GM21423 (cell line): ENCODE data around the gene ALKBH4.
"Not testable (repeated sequence)": the region's sequence is repeated elsewhere in the genome, so short reads cannot be mapped to it uniquely, and the experiment has no call there.

Source experiments
- ATAC-seq: cut with Tn5 transposase; IDR thresholded peaks from one replicate; pipeline ENCODE4 v1.9.1; 2021; ENCODE audit warnings: mild to moderate bottlenecking, moderate library complexity; ENCODE audit not compliant: unreplicated experiment

ALKBH4 gene

DNA sequence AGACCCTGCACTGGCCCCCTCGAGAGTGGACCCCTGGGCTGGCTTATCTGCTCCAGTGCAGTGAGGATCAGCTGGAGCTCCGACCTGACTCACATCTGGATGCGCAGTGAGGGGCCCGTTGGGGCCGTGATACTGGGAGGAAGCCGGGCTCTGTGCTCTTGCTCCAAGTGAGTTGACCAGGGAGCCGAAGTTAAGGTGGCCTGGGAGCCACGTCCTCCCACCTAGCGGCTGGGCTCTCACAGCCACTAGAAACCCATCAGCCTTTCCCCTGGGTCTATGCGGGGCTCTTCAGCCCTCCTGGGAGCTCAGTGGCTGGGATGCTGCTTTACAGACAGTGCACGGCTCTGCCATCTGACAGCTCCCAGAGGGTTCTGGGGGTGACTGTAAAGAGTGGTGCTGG, 9.1 kb downstream of the ALKBH4 start:
- no peak for ATAC-seq

DNA sequence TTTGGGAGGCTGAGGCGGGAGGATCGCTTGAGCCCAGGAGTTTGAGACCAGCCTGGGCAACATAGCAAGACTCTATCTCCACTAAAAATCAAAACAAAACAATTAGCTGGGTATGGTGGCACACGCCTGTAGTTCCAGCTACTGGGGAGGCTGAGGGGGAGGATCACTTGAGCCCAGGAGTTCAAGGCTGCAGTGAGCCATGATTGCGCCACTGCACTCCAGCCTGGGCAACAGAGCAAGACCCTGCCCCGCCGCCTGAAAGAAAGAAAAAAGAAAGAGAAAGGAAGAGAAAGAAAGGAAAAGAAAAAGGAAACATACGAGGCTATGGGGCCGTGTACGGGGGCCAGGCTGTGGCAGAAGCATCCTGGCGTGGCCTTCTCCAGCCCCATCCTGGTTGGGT, 9.7 kb downstream of the ALKBH4 start:
- ATAC-seq = not testable (repeated sequence)

DNA sequence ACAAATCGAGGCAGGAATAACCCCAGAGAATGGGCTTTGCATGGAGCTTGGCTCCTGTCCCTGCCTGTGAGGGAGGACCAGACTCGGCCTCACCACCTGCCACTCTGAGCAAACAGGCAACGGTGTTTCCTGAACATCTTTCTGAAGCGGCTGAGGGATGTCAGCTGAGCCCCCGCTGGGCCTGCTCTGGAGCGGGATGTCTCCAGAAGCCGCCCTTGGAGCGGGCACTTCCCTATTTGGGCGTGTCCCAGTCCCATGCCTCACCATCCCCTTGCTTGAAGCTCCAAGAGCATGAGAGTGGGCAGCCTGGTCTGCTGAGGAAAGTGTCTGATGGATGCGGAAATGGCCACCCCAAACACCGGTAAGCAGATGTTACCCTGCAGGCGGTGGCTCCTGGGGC, 10.2 kb downstream of the ALKBH4 start:
- ATAC-seq = no peak

DNA sequence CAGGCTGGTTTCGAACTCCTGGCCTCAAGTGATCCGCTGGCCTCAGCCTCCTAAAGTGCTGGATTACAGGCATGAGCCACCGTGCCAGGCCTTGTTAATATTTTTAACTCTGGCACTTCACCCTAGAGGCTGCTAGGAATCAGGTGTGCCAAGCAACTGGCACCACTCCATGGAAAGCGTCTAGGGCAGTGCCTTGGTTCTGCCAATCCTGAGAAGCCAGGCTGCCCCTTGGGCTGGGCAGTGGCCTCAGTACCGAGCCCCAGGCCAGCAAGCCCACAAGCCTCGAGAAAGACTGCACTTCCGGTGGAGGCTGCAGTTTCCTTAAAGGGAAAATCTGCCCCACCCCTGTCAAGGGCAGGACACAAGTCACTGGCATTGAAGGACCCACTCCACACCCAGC, 11.3 kb downstream of the ALKBH4 start:
- no peak for ATAC-seq

DNA sequence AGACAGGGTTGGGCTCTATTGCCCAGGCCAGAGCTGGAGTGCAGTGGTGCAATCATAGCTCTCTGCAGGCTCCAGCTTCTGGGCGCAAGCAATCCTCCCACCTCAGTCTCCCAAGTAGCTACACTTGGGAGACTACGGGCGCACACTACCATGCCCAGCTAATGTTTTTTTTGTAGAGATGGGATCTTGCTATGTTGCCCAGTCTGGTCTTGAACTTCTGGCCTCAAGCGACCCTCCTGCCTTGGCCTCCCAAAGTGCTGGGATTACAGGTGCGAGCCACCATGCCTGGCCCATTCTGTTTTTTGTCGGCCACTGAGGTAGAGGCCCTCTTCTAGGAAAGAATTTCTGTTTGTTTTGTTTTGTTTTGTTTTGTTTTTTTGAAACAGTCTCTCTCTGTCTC, 12.2 kb downstream of the ALKBH4 start:
- ATAC-seq = no peak

DNA sequence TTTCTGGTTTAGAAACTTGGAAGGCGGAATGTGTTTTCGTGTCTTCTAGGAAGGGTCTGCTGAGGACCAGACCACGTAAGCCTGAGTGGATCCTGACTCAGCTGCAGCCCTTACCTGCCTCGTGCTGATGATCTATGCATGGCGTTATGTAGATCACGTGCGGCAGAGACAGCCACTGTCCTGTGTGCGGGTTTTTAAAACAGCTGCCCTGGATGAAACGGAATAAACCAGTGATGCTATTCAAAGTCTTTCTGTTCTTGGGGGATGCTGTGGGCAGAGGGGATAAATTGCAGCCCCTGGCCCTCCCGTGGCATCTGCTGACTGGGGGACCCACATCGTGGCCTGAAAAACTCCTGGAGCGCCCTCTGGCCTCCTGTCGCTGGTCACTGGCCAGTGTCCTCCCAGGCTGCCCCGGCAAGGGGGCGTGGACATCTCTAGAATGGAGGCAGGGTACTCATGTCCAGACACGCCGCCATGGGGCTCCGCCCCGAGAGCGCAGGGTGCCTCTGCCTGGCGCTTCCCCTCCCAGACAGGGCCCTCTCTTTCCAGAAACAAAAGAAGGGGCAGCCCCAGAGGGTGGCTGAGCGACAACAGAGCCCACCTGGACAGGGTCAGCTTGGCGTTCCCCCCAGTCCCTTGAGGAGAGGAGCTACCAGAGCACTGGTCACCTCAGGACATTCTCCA, 13.2 kb downstream of the ALKBH4 start:
- no peak for ATAC-seq

DNA sequence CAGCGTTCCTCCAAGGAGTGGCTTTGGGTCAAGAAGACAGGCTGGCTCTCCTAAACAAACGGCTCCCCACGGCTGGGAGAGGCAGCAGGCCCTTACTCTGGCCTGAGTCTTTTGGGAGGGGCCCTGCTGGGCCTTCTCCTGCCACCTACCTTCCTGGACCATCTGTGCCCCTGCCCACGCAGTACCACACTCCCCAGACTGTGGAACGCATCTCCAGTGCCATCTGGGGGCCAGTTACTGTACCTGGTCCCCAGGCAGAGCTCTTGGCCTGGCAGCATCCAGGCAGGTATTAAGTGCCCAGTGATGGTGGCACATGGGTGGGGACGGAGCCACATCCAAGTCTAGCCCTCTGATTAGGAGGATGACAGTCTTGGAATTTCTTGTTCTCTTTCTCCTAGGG, 14.4 kb downstream of the ALKBH4 start:
- no peak for ATAC-seq

DNA sequence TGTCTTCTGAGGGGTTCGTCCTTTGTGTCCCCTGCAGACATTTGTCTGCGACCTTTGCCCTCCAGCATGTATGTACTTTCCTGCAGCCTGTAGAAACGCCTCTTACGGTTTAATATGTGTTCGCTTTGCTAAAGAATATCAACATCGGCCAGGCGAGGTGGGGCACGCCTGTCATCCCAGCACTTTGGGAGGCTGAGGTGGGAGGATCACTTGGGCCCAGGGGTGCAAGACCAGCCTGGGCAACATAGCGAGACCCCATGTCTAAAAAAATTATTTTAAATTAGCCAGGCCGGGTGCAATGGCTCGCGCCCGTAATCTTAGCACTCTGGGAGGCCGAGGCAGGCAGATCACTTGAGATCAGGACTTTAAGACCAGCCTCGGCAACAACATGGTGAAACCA, 15.5 kb downstream of the ALKBH4 start:
- no peak for ATAC-seq

DNA sequence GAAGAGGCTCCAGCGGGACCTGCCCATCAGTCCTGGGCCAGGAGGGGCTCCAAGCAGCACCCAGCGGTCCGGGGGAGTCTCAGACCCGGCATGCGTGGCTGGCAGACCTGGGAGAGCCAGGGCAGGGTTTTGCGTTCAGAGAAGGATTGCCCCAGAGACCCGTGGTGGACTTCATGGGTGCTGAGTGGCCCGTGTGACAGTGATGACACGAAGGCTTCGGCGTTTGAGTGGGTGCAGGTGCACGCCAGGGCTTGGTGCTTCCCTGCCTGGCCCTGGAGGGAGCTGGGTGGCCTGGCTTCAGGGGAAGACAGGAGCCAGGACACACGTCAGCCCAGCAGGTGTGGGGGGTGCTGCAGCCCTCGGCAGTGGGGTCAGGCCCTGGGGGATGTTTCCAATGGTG, 17.4 kb downstream of the ALKBH4 start:
- ATAC-seq = no peak

DNA sequence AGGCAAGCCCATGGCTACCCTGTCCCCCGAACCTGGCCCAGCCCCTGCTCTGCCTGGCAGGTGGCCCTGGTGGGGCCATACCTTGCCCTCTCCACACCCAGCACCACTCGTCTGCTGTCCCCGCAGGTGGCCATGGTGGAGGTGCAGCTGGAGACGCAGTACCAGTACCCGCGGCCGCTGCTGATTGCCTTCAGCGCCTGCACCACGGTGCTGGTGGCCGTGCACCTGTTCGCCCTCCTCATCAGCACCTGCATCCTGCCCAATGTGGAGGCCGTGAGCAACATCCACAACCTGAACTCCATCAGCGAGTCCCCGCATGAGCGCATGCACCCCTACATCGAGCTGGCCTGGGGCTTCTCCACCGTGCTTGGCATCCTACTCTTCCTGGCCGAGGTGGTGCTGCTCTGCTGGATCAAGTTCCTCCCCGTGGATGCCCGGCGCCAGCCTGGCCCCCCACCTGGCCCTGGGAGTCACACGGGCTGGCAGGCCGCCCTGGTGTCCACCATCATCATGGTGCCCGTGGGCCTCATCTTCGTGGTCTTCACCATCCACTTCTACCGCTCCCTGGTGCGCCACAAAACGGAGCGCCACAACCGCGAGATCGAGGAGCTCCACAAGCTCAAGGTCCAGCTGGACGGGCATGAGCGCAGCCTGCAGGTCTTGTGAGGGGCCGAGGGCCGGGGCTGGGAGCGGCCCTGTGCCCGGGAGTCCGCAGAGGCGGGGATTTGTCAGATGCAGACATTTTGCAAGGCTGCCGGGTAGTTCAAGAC, 18.1 kb downstream of the ALKBH4 start:
- no peak for ATAC-seq

DNA sequence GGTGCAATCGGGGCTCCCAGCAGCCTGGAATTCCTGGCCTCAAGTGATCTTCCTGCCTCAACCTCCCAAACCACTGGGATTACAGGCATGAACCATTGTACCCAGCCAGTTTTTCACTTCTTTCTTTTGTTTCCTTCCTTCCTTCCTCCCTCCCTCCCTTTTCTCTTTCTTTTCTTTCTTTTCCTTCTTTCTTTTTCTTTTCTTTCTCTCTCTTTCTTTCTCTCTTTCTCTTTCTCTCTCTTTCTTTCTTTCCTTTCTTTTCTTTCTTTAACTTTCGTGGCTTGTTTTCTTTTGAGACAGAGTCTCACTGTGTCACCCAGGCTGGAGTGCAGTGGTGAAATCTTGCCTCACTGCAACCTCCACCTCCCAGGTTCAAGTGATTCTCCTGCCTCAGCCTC, 19.0 kb downstream of the ALKBH4 start:
- no peak for ATAC-seq

DNA sequence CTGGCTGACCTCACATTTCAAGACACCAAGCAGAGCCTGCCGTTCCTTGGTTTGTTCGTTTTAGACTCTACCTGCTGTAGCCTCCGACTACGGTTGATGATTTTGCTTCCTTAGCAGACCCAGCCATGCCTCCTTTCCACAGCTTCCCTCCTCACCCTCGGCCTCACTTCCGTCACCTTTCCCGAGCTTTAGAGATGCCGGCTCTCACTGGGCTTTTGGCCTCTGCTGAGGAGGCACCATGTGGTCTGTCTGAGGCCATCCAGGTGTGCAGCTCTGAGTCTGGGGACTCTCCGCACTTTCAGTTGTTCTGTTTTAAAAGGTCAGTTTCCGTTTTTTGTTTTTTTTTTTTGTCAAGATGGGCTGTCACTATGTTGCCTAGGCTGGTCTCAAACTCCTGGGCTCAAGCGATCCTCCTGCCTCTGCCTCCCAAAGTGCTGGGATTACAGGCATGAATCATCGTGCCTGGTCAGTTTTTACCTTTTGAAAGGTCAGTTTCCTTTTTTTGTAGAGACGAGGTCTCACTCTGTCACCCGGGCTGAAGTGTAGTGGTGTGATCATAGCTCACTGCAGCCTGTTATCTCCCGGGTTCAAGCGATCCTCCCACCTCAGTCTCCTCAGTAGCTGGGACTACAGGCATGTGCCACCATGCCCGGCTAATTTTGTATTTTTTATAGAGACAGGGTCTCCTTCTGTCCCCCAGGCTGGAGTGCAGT, 19.5 kb downstream of the ALKBH4 start:
- peak; percentile 43 for ATAC-seq

DNA sequence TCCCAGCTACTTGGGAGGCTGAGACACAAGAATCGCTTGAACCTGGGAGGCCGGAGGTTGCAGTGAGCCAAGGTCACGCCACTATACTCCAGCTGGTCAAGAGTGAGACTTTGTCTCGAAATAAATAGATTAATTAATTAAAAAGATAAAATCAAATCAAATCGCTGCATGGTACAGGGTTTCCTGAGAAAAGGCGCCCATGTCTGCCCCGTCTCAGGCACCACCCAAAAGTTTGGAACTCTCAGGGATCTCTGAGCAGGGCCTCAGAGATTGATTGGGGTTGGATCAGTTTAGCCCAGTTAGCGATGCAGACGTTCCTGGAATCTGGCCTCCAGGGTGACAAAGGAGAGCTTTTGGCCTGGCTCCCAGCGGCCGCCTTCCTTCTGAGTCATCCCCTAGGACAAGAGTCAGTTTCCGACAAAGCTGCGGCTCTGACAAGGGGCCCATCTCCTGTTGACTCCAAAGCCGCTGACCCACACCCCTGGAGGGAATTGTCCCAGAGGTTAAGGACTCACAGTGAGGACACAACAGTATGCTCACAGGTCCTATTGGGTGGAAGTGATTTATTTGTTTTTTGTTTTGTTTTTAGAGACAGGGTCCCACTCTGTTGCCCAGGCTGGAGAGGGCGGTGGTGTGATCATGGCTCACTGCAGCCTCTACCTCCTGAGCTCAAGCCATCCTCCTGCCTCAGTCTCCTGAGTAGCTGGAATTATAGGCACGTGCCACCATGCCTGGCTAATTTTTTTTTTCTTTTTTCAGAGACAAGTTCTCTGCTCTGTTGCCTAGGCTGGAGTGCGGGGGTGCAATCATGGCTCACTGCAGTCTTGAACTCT, 24.5 kb downstream of the ALKBH4 start:
- no peak for ATAC-seq

DNA sequence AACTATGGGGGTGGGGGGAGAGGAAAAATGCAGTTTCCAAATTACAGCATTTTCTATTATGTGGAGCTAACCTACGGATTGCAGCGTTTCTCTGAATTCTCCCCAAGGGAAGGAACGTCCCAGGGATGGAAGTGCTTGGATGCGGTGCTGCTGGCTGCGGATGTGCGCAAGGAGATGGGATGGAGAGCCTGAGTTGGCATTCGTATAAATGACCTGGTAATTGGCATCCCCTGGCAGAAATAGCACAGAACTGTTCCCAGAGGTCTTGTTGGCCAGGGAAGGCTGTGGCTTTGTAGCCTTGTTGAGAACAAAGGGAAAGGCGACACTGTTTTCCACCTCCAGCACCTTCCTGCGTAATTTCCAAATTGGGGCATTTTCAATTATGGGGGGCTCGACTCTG, 28.5 kb downstream of the ALKBH4 start:
- ATAC-seq = no peak

DNA sequence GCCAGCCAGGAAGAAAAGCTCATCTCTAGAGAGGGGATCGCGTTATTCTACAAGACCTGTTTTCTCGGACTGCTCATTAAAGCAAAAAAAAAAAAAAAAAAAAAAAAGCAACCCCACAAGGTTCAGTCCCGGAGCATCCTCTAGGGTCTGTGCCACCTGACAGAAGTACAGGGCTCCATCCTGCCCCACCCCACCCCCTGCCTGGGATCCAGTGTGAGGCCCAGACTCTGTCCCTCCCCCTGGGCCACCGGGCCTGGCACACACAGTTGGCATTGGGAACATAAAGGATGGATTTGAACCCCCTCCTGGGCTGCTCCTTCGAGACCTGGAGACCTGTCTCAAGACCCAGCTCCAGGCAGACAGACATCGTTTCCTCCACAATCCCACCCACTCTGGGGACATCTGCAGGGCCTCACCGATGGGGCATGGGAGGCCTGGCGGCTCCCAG, 30.6 kb downstream of the ALKBH4 start:
- no peak for ATAC-seq

DNA sequence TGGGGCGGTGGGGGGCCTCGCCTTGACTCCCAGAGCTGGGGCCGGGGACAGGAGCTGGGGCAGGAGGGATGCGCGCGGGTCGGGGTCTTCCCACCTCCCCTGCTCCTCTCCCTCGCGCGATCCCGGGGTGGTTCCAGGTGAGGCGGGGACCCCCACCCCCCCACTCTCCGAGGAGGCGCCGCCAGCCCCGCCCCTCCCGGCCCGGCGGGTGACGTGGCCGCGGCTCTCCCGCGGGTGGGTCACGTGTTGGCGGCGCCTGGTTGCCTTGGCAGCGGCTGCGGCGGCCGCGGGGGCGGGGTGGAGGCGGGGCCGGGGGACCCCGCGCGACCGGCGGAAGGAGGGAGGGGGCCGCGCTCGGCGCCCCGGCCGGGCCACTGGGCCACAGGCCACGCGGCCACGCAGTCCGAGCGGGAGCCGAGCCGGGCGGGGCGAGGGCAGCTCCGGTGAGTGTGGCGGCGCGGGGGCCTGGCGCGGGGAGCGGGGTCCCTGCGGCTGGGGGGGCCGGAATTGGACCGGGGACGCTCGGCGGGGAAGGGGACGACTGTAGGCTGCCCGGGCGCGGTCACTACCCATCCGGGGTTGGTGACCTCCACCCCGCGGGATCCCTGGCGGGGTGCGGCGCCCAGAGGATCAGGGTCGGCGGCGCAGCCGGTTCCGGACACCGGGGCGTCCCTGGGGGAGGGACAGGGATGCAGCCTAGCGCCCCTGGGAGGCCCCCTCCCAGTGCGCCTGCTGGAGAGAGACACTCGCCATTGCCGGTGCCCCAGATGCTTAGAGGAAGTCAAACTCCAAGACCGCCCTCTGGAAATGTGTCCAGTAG, 31.2 kb downstream of the ALKBH4 start, which contains the start of gene ORAI2:
ORAI2 (plus strand) TSS at position 357 of the 820 bp plus-strand sequence. CDS start 5,382 bp downstream, outside the sequence.
- ATAC-seq = peak; percentile 65

DNA sequence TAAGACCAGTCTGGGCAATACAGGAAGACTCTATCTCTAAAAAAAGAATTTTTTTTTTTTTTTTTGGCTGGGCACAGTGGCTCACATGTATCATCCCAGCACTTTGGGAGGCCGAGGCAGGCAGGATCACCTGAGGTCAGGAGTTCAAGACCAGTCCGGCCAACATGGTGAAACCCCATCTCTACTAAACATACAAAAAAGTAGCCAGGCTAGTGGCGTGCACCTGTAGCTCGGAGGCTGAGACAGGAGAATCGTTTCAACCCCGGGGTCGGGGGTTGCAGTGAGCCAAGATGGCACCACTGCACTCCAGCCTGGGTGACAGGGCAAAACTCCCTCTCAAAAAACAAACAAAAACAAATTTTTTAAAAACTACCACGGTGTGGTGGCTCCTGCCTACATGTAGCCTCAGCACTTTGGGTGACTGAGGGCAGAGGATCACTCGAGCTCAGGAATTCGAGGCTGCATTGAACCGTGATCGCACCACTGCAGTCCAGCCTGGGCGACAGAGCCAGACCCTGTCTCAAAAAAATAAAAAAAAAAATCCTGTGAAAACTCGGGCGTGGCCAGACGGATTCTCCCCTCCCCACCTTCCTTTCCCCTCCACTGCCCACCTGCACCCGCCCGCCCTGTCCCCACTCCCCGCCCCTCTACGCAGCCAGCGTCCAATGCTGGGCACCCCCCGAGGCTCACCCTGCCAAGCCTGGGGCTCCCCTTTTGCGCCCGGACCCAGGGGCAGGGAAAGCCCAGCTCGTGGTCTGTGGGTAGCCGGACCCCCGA, 32.0 kb downstream of the ALKBH4 start:
- peak; percentile 27 for ATAC-seq

DNA sequence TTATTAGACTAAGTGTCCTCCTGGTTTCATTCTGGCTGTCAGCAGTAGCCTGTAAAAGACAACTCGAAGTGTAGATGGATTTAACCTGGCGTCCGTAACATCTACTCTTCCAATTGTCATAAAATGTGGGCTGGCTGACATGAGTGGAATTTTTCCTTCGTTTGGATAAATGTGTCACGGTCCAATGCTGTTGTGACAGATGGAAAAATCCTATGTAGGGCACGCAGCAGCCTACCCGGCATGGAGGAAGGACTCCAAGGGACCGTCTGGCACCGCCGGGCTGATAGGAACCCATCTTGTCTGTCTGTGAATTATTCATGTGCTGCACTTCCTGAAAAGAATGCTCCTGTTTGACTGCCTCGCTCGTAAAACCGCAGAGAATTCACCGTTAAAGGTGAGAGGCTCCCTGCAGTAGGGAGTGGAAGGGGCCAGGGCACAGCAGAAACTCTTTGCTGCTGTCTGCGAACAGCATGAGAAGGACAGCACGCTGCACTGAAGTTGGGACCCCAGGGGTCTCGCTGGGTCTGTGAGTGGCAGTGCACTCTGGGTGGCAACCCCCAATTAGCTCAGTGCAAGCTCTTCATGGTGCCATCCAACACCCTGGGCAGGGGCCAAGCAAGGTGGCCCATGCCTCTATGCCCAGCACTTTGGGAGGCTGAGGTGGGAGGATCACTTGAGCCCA, 32.9 kb downstream of the ALKBH4 start:
- no peak for ATAC-seq
